Right atrium auricular region (tissue), 2 donors: ENCODE results near the gene IPO11. TPM values are rescaled to one million over a fixed set of nuclear protein-coding genes. Genes with fewer than 3 reads are reported as not detected.
"Not testable (repeated sequence)": the region's sequence is repeated elsewhere in the genome, so short reads cannot be mapped to it uniquely, and the experiment has no call there.

Experiments used
- DNase-seq: peaks from one replicate; pipeline ENCODE4 v3.0.0-alpha.2; 2019; ENCODE audit warnings: low spot score
- H3K27ac ChIP-seq, 2 donors: fragments of 200-600 bp; sonication (generic); 1 replicate in 1 of 2; 2 replicates in 1 of 2; pipeline ENCODE4 v1.5.1; 2016 to 2019
- H3K27me3 ChIP-seq, 2 donors: fragments of 200-600 bp; sonication (generic); one replicate each; pipeline versions ENCODE4 v1.5.1 to v1.6.0; 2017 to 2019
- H3K36me3 ChIP-seq: fragments of 200-600 bp; sonication (generic); one replicate; pipeline ENCODE4 v1.5.1; 2016
- H3K4me1 ChIP-seq, 2 donors: fragments of 200-600 bp; sonication (generic); one replicate each; pipeline versions ENCODE4 v1.5.1 to v1.6.0; 2017 to 2019
- H3K4me3 ChIP-seq, 2 donors: fragments of 200-600 bp; sonication (generic); 1 replicate in 1 of 2; 2 replicates in 1 of 2; pipeline ENCODE4 v1.5.1; 2017 to 2019; ENCODE audit warnings: mild to moderate bottlenecking in 1 of 2, moderate library complexity in 1 of 2
- H3K9me3 ChIP-seq, 2 donors: fragments of 200-600 bp; sonication (generic); one replicate each; pipeline ENCODE4 v1.5.1; 2019
- CTCF ChIP-seq, 2 donors: fragments of 200-600 bp; sonication (generic); IDR thresholded peaks; one replicate each; pipeline ENCODE4 v1.5.1; 2019; ENCODE audit warnings: antibody characterized with exemption in 2 of 2
- total RNA-seq, 2 donors: library from RNA; depleted of rRNA; stranded (reverse); fragments of >200 nt; gene quantifications; one replicate each; pipeline ENCODE4 v1.1.0, GENCODE V29; 2016

Gene IPO11
- total RNA-seq, 2 donors from 2014 or later: 19.2 to 24.6 TPM

- Histone ChIP-seq H3K27ac (no peak overlapping the region), H3K9me3 (no peaks in the 10 kb centered on the region), H3K4me1 (no peaks in the 10 kb centered on the region), H3K27me3 (no peaks in the 10 kb centered on the region), H3K4me3 (no peak overlapping the region), H3K36me3 (no peaks in the 10 kb centered on the region)
- no peak for DNase-seq
- no peak for TF ChIP-seq CTCF (IDR thresholded peaks at IDR 0.05)
These were observed 208.7 kb downstream of the IPO11 start for GRCh38 chr5:62621280-62621679.

- no peaks in the 10 kb centered on the region for H3K4me1 ChIP-seq
- H3K9me3 ChIP-seq: no peaks in the 10 kb centered on the region
- TF ChIP-seq CTCF (IDR thresholded peaks at IDR 0.05): no peak
- no peaks in the 10 kb centered on the region for H3K27me3 ChIP-seq
- no peak overlapping the region for H3K4me3 ChIP-seq
- H3K27ac ChIP-seq: no peak overlapping the region
- H3K36me3 ChIP-seq: peaks cover 13% of the 10 kb centered on the region
- DNase-seq: no peak
These were observed 210.7 kb downstream of the IPO11 start for GRCh38 chr5:62623271-62623670.

- not testable (repeated sequence) for DNase-seq, H3K27ac ChIP-seq, H3K27me3 ChIP-seq, H3K9me3 ChIP-seq, H3K4me3 ChIP-seq, H3K4me1 ChIP-seq
- peaks cover 13% of the 10 kb centered on the region for H3K36me3 ChIP-seq
These were observed 211.9 kb downstream of the IPO11 start for GRCh38 chr5:62624436-62624835.

- H3K36me3 ChIP-seq: peaks cover 13% of the 10 kb centered on the region
- TF ChIP-seq CTCF (IDR thresholded peaks at IDR 0.05): no peak
- DNase-seq: no peak
- no peaks in the 10 kb centered on the region for H3K9me3 ChIP-seq
- no peaks in the 10 kb centered on the region for H3K4me1 ChIP-seq
- H3K27me3 ChIP-seq: no peaks in the 10 kb centered on the region
- no peak overlapping the region for H3K27ac ChIP-seq
- no peak overlapping the region for H3K4me3 ChIP-seq
These were observed 214.0 kb downstream of the IPO11 start for GRCh38 chr5:62626534-62626933.

- no peak overlapping the region for H3K4me3 ChIP-seq
- H3K27me3 ChIP-seq: no peaks in the 10 kb centered on the region
- no peak for TF ChIP-seq CTCF (IDR thresholded peaks at IDR 0.05)
- DNase-seq: no peak
- H3K4me1 ChIP-seq: no peaks in the 10 kb centered on the region
- peaks cover 13% of the 10 kb centered on the region for H3K36me3 ChIP-seq
- no peak overlapping the region for H3K27ac ChIP-seq
- H3K9me3 ChIP-seq: no peaks in the 10 kb centered on the region
These were observed 214.6 kb downstream of the IPO11 start for GRCh38 chr5:62627121-62627520.

- Histone ChIP-seq H3K27ac (no peak overlapping the region), H3K9me3 (no peaks in the 10 kb centered on the region), H3K4me1 (no peaks in the 10 kb centered on the region), H3K36me3 (peaks cover 13% of the 10 kb centered on the region), H3K4me3 (no peak overlapping the region), H3K27me3 (no peaks in the 10 kb centered on the region)
- TF ChIP-seq CTCF (IDR thresholded peaks at IDR 0.05): no peak
- DNase-seq: no peak
These were observed 215.3 kb downstream of the IPO11 start for GRCh38 chr5:62627901-62628300.
